ENCODE data around the gene NPIPB4.
"Not testable (repeated sequence)": the region's sequence is repeated elsewhere in the genome, so short reads cannot be mapped to it uniquely, and the experiment has no call there.

The NPIPB4 gene

DNA sequence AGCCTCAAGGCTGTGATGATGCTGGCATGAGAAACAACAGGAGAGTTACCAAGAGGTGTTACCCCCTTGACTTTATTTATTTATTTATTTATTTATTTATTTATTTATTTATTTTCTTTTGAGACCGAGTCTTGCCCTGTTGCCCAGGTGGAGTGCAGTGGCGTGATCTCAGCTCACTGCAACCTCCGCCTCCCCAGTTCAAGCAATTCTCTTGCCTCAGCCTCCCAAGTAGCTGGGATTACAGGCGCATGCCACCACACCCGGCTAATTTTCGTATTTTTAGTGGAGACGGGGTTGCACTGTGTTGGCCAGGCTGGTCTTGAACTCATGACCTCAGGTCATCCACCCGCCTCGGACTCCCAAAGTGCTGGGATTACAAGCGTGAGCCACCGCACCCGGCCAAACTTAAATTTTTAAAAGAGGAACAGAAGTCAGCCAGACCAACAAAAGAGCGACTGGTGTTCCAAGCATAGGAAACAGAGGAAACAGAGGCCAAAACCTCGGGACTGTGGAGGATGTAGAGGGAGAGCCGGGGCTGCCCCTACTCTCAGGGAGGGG, 36.6 kb downstream of the NPIPB4 start:
- peak overlapping the region; percentile 44 for H3K4me3 ChIP-seq (ENCODE audit: extremely low read depth, insufficient read depth, low read length, poor library complexity, severe bottlenecking)
- H3K4me1 ChIP-seq (ENCODE audit: control insufficient read depth, insufficient read depth, low read length, poor library complexity, severe bottlenecking); H3K36me3 ChIP-seq (ENCODE audit: control insufficient read depth, insufficient read depth, low read length); H3K9me3 ChIP-seq (ENCODE audit: control insufficient read depth, low read length); H3K27ac ChIP-seq (ENCODE audit: low read depth, low read length, severe bottlenecking): not testable (repeated sequence)
- 90 to 95% methylated on average over 7 to 8 of the region's 15 CpGs for WGBS, 2 experiments (ENCODE audit: insufficient coverage in 2 of 2)

DNA sequence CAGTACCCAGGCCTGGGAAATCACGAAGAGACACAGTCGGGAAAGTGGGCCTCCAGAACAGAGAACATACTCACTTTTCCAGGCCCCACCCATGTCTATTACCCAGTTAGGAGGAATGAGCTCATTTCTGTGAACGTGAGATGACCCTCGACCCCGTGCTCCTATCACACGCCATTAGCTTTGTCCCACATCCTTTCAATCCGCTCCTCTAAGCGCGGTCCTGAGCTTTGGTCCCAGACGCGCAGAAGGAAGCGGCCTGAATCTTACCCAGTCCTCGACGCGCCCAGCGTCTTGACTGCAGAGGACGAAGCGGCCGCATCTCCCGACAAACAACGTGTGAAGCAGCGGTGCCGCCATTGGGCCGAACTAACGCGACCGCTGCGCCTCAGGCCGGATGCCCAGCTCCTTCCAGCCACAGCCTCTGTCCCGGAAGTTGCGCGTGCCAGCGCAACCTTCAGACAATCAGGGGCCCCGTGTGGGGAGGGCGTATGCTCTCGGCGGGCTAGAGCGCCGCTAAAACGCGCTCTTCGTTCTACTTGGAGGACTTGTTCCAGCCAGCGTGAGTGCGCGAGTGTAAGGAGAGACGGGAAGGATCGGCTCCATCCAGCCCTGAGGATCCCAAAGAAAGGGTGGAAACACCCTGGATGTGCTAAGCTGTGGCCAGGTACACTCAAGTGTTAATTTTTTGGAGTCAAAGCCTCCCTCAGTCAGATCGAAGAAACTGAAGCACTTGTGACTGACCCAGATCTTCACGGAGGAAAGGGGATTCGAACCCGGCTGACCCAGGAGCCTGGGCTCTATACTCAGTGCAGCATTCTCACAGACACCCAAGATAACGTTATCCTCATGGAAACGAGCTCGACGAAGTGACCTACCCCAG, 37.3 kb downstream of the NPIPB4 start:
- Histone ChIP-seq H3K4me3 (ENCODE audit: extremely low read depth, insufficient read depth, low read length, poor library complexity, severe bottlenecking) (peak overlapping the region; percentile 44), H3K27ac (ENCODE audit: low read depth, low read length, severe bottlenecking) (peak overlapping the region; percentile 66)
- H3K4me1 ChIP-seq (ENCODE audit: control insufficient read depth, insufficient read depth, low read length, poor library complexity, severe bottlenecking); H3K36me3 ChIP-seq (ENCODE audit: control insufficient read depth, insufficient read depth, low read length); H3K9me3 ChIP-seq (ENCODE audit: control insufficient read depth, low read length): not testable (repeated sequence)
- WGBS, 2 experiments (ENCODE audit: insufficient coverage in 2 of 2), result 0 to 10% methylated on average over 27 to 38 of the region's 55 CpGs

DNA sequence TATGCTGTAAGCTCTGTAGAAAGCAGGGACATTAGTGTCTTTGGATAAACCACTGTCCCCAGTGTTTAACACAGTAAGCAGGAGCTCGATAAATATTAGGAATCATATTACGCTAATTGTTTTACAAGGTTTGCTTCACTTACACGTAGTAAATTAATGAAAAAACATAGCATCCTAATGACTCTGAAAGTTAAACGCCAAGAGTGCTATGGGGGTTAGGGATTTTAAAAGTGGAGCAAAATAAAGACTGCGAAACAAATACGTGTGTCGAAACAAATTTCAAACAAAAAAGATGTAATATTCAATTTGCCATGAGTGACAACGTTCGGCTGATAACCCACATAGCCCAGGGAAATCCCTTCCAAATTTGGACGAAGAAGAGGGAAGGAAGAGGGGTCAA, 37.9 kb downstream of the NPIPB4 start:
- H3K4me3 ChIP-seq (ENCODE audit: extremely low read depth, insufficient read depth, low read length, poor library complexity, severe bottlenecking), result peak overlapping the region; percentile 44
- no CpG with 5 or more reads among the region's 10 CpGs for WGBS, 2 experiments (ENCODE audit: insufficient coverage in 2 of 2)
- H3K27ac ChIP-seq (ENCODE audit: low read depth, low read length, severe bottlenecking), result not testable (repeated sequence)

DNA sequence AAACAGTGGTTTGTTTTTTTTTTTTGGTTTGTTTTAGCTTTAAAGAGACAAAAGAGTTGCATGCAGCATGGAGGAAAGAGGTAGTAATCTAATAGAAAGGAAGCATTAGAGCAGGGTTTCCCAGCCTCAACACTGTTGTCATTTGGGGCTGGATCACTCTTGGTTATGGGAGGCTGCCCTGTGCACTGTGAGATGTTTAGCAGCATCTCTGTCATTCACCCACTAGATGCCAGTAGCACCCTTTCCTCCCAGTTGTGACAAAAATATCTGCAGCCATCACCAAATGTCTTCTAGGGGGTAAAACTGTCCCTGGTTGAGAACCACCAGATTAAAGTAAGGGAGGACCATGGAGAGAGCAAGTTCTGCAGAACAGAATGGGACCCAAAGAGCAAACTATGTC, 40.5 kb downstream of the NPIPB4 start:
- not testable (repeated sequence) for H3K4me3 ChIP-seq (ENCODE audit: extremely low read depth, insufficient read depth, low read length, poor library complexity, severe bottlenecking); H3K27ac ChIP-seq (ENCODE audit: low read depth, low read length, severe bottlenecking); H3K36me3 ChIP-seq (ENCODE audit: control insufficient read depth, insufficient read depth, low read length); H3K4me1 ChIP-seq (ENCODE audit: control insufficient read depth, insufficient read depth, low read length, poor library complexity, severe bottlenecking); H3K9me3 ChIP-seq (ENCODE audit: control insufficient read depth, low read length)

More for the DNA sequence above, 37.9 kb downstream of the NPIPB4 start:
- H3K4me1 ChIP-seq (ENCODE audit: control insufficient read depth, insufficient read depth, low read length, poor library complexity, severe bottlenecking); H3K9me3 ChIP-seq (ENCODE audit: control insufficient read depth, low read length); H3K36me3 ChIP-seq (ENCODE audit: control insufficient read depth, insufficient read depth, low read length): not testable (repeated sequence)

DNA sequence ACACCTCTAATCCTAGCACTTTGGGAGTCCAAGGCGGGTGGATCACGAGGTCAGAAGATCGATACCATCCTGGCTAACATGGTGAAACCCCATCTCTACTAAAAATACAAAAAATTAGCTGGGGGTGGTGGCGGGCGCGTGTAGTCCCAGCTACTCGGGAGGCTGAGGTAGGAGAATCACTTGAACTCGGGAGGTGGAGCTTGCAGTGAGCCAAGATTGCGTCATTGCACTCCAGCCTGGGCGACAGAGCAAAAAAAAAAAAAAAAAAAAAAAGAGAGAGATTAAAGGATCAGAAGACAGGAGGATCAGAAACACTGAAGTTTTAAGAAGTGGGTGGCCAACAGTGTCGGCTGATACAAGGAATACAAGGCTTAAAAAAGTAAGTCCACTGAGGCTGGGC, 41.9 kb downstream of the NPIPB4 start:
- 87 to 92% methylated on average over 2 to 3 of the region's 11 CpGs for WGBS, 2 experiments (ENCODE audit: insufficient coverage in 2 of 2)
- not testable (repeated sequence) for H3K36me3 ChIP-seq (ENCODE audit: control insufficient read depth, insufficient read depth, low read length); H3K4me3 ChIP-seq (ENCODE audit: extremely low read depth, insufficient read depth, low read length, poor library complexity, severe bottlenecking); H3K27ac ChIP-seq (ENCODE audit: low read depth, low read length, severe bottlenecking); H3K4me1 ChIP-seq (ENCODE audit: control insufficient read depth, insufficient read depth, low read length, poor library complexity, severe bottlenecking); H3K9me3 ChIP-seq (ENCODE audit: control insufficient read depth, low read length)

DNA sequence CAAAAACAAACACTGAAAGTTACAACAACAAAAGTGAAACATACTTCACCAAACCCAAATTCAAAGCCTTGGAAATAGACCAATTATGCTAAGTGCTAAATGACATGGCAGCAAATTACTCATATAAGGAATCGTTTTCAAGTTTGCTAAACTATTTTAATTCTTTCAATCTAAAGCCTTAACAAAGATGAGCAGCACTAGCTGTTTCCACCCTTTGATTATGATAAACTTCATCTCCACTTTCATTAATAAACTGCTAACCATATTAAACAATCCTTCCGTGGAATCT, 55.2 kb downstream of the NPIPB4 start:
- not testable (repeated sequence) for H3K27ac ChIP-seq (ENCODE audit: low read depth, low read length, severe bottlenecking); H3K36me3 ChIP-seq (ENCODE audit: control insufficient read depth, insufficient read depth, low read length); H3K4me1 ChIP-seq (ENCODE audit: control insufficient read depth, insufficient read depth, low read length, poor library complexity, severe bottlenecking); H3K9me3 ChIP-seq (ENCODE audit: control insufficient read depth, low read length); H3K4me3 ChIP-seq (ENCODE audit: extremely low read depth, insufficient read depth, low read length, poor library complexity, severe bottlenecking)
- WGBS, 2 experiments (ENCODE audit: insufficient coverage in 2 of 2), result no CpG with 5 or more reads among the region's 2 CpGs

DNA sequence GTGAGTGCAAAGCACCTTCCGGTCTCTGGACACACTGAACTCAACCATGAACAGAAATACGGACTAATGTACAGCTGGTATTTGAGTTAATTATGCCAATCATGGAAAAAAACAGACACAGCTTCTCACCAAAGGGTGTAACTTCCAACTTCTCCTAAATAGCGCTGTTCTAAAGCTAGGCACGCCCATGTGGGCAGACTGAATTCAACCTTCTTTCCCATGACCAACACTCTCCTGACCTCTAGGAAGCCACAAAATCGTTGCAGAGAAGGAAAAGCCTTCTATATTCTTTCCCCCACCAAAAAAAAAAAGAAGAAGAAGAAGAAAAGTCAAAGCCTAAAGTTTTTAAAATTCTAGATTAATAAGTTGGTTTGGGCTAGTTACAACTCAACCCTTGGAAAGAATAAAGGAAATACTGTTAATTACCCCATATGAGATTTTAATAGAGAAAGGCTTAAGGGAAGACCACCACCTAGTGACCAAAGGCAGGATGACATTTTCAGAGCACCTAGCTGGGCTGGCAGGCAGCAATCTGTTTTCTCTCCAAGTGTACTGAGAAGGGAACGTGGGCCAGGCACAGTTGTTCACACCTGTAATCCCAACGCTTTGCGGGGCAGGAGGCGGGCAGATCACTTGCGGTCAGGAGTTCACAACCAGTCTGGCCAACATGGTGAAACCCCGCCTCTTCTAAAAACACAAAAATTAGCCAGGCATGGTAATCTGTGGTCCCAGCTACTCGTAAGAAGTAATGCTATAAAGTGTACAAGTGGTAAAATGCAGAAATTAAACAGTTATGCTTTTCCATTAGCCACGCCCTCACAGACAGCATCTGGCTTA, 55.8 kb downstream of the NPIPB4 start:
- H3K27ac ChIP-seq (ENCODE audit: low read depth, low read length, severe bottlenecking); H3K4me1 ChIP-seq (ENCODE audit: control insufficient read depth, insufficient read depth, low read length, poor library complexity, severe bottlenecking); H3K4me3 ChIP-seq (ENCODE audit: extremely low read depth, insufficient read depth, low read length, poor library complexity, severe bottlenecking); H3K9me3 ChIP-seq (ENCODE audit: control insufficient read depth, low read length); H3K36me3 ChIP-seq (ENCODE audit: control insufficient read depth, insufficient read depth, low read length): not testable (repeated sequence)
- 58% methylated on average over 4 of the region's 13 CpGs; no CpG with 5 or more reads in 1 of the 2 experiments for WGBS, 2 experiments (ENCODE audit: insufficient coverage in 2 of 2)

DNA sequence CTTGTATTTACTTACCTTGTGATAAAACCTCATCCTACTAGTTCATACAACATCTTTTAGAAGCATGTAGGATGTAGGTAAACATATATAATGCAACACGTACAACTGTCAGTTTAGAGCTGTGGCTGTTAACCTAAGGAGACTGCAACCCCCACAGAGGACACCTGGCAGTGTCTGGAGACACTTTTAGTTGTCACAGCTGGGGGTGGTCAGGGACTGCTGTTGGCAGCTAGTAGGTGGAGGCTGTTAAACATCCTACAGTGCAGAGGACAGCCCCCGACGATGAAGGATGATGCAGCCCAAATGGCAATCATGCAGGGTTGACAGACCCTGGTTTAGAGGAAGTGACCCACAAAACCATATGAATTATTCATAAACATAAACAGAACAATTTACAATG, 59.0 kb downstream of the NPIPB4 start:
- not testable (repeated sequence) for H3K27ac ChIP-seq (ENCODE audit: low read depth, low read length, severe bottlenecking); H3K36me3 ChIP-seq (ENCODE audit: control insufficient read depth, insufficient read depth, low read length); H3K4me3 ChIP-seq (ENCODE audit: extremely low read depth, insufficient read depth, low read length, poor library complexity, severe bottlenecking); H3K9me3 ChIP-seq (ENCODE audit: control insufficient read depth, low read length); H3K4me1 ChIP-seq (ENCODE audit: control insufficient read depth, insufficient read depth, low read length, poor library complexity, severe bottlenecking)
- WGBS, 2 experiments (ENCODE audit: insufficient coverage in 2 of 2), result no CpG with 5 or more reads among the region's 3 CpGs

DNA sequence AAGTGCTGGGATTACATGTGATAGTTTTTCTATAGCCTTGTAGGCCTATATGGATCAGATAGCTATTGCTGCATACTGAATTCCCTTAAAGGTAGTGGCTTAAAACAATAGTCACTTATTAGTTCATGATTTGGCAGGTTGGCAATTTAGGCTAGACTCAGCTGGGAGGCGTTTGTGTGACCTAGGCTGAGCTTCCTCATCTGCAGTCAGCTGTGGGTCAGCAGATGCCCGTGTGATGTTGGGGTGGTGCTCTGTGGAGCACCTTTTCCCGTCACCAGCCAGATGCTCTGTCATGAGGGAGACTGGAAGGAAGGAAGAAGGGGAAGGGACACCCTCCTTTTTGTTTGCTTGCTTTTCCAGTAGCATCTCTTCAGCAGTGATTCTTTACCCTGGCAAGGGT, 64.2 kb downstream of the NPIPB4 start:
- H3K4me1 ChIP-seq (ENCODE audit: control insufficient read depth, insufficient read depth, low read length, poor library complexity, severe bottlenecking); H3K36me3 ChIP-seq (ENCODE audit: control insufficient read depth, insufficient read depth, low read length); H3K9me3 ChIP-seq (ENCODE audit: control insufficient read depth, low read length); H3K4me3 ChIP-seq (ENCODE audit: extremely low read depth, insufficient read depth, low read length, poor library complexity, severe bottlenecking); H3K27ac ChIP-seq (ENCODE audit: low read depth, low read length, severe bottlenecking): not testable (repeated sequence)
- WGBS, 2 experiments (ENCODE audit: insufficient coverage in 2 of 2), result 80% methylated on average over 1 of the region's 3 CpGs; no CpG with 5 or more reads in 1 of the 2 experiments

DNA sequence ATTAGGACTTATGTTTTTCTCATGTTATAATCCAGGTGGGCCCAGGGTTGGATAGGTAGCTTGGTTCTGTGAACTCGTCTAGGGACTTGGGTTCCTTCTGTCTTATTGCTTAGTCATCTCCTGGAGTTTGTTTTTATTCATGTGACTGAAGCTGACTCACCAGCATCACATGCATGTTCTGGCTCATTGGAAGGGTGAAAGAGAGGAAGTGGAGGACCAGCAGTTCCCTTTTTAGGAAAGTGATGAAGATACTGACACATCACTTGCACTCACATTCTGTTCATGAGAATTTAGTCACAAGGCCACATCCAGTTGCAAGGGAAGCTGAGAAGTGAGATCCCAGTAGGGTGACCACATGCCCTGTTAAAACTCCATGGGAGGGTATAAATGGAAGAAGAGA, 67.0 kb downstream of the NPIPB4 start:
- H3K4me3 ChIP-seq (ENCODE audit: extremely low read depth, insufficient read depth, low read length, poor library complexity, severe bottlenecking); H3K4me1 ChIP-seq (ENCODE audit: control insufficient read depth, insufficient read depth, low read length, poor library complexity, severe bottlenecking); H3K36me3 ChIP-seq (ENCODE audit: control insufficient read depth, insufficient read depth, low read length); H3K27ac ChIP-seq (ENCODE audit: low read depth, low read length, severe bottlenecking); H3K9me3 ChIP-seq (ENCODE audit: control insufficient read depth, low read length): not testable (repeated sequence)
- WGBS, 2 experiments (ENCODE audit: insufficient coverage in 2 of 2), result no CpG with 5 or more reads among the region's 1 CpG
